ENCODE measurements around the gene C2CD3.

The C2CD3 gene

GRCh38 chr11:74022546-74022945, 148.3 kb downstream of the C2CD3 start:
- H3K4me3 ChIP-seq (ENCODE audit: low read depth, low read length) = no peak overlapping the region
- no peak for DNase-seq
- H3K27me3 ChIP-seq (replicated peaks) = no peaks in the 10 kb centered on the region
- in situ Hi-C loops (cut with HindIII; ENCODE audit: low pct_ligation_motif_present, low sequenced_read_pairs) = no loop called here
- no peak overlapping the region for H3K27ac ChIP-seq
- H3K36me3 ChIP-seq (replicated peaks) = no peaks in the 10 kb centered on the region
- no peak for TF ChIP-seq CTCF (IDR thresholded peaks at IDR 0.05; ENCODE audit: low read depth, low read length, missing control alignments)

DNA sequence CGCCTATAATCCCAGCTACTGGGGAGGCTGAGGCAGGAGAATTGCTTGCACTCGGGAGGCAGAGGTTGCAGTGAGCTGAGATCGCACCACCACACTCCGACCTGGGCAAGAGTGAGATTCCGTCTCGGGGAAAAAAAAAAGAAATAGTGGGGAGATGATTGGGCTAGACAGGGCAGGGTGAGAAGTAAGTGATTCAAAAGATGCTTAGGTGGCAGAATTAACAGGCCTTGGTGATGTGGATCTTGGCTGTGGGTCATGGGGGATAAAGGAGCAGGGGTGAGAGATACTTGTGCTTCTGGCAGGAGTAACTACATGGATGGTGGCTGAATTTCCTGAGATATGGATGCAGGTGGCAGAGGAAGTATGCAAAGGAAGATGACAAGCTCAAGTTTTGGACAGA, 148.8 kb downstream of the C2CD3 start:
- Histone ChIP-seq H3K4me3 (ENCODE audit: low read depth, low read length) (no peak overlapping the region), H3K27me3 (replicated peaks) (no peaks in the 10 kb centered on the region), H3K36me3 (replicated peaks) (no peaks in the 10 kb centered on the region), H3K27ac (no peak overlapping the region)
- in situ Hi-C loops (cut with HindIII; ENCODE audit: low pct_ligation_motif_present, low sequenced_read_pairs) = no loop called here
- no peak for TF ChIP-seq CTCF (IDR thresholded peaks at IDR 0.05; ENCODE audit: low read depth, low read length, missing control alignments)
- DNase-seq = no peak

DNA sequence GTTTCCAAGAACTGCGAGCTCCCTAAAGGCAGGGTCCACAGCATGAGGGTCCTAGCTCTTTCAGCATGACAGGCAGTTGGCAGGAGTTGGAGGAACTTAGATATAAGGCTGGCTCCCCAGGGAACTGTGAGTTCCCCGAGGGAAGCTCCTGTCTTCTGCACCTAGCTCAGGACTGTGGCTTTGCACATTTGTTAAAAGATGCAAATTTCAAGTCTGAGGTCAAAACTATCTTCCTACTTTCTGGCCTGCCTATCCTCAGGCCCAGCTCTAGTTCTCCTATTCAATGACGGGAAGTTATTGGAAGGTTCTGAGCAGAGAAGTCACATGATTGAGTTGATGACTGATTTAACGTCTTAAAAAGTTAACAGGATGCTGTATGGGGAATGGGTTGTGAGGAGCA, 150.3 kb downstream of the C2CD3 start:
- TF ChIP-seq CTCF (IDR thresholded peaks at IDR 0.05; ENCODE audit: low read depth, low read length, missing control alignments) = no peak
- Histone ChIP-seq H3K27ac (no peak overlapping the region), H3K36me3 (replicated peaks) (no peaks in the 10 kb centered on the region), H3K4me3 (ENCODE audit: low read depth, low read length) (no peak overlapping the region), H3K27me3 (replicated peaks) (no peaks in the 10 kb centered on the region)
- in situ Hi-C loops (cut with HindIII; ENCODE audit: low pct_ligation_motif_present, low sequenced_read_pairs) = no loop called here
- no peak for DNase-seq

DNA sequence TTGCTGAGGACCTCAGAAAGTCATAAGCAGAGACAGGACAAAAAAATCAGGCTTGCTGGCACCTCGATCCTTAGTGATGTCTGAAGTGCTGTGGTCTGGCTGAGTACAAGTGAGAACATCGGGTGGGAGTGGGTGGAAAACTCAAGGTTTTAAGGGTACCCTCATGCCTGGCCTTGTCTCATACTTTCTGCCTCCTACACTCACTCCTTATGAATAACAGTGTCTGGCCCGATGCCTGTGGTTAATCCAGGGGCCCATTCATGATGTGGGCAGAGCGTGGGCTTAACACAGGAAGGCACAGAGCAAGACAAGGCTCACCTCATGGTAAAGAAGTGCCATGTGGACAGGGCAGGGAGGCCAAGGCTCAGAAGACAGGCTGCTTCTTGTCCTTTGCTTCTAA, 150.9 kb downstream of the C2CD3 start:
- in situ Hi-C loops (cut with HindIII; ENCODE audit: low pct_ligation_motif_present, low sequenced_read_pairs) = no loop called here
- DNase-seq = no peak
- H3K36me3 ChIP-seq (replicated peaks) = no peaks in the 10 kb centered on the region
- no peak for TF ChIP-seq CTCF (IDR thresholded peaks at IDR 0.05; ENCODE audit: low read depth, low read length, missing control alignments)
- no peak overlapping the region for H3K27ac ChIP-seq
- H3K27me3 ChIP-seq (replicated peaks) = no peaks in the 10 kb centered on the region
- H3K4me3 ChIP-seq (ENCODE audit: low read depth, low read length) = no peak overlapping the region

DNA sequence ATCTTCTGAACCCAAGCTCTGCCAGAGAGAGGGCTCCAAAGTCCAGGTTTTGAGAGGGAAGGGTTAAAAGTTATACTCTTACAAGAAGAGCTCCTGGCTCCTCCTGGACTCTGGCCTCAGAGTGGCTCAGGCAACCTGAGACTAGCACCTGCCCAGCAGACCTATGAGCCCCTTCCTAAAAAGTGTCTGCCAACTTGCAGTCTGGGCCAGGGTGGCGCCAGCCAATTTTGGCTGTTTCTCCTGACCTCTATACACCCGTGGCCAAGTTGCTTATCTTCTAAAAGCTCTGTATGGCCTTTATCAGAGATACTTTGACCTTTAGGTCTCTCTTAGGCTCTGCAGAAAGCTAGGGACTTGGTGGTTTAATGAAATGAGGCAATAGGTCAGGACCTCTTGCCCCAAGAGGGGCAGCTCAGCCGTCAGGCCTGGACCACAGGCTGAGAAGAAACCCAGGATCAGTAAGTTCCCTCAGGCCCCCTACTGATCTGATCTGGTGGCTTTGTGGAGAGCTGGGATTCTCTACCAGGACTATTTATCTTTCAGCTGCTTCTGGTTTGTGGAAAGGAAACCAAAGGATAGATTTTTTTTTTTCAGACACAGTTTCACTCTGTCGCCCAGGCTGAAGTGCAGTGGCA, 151.6 kb downstream of the C2CD3 start:
- in situ Hi-C loops (cut with HindIII; ENCODE audit: low pct_ligation_motif_present, low sequenced_read_pairs) = no loop called here
- DNase-seq = no peak
- H3K4me3 ChIP-seq (ENCODE audit: low read depth, low read length) = no peak overlapping the region
- TF ChIP-seq CTCF (IDR thresholded peaks at IDR 0.05; ENCODE audit: low read depth, low read length, missing control alignments) = no peak
- H3K36me3 ChIP-seq (replicated peaks) = no peaks in the 10 kb centered on the region
- H3K27me3 ChIP-seq (replicated peaks) = no peaks in the 10 kb centered on the region
- H3K27ac ChIP-seq = no peak overlapping the region
